Measurements from ENCODE around the gene WSB1. TPM values are rescaled to one million over a fixed set of nuclear protein-coding genes. Genes with fewer than 3 reads are reported as not detected.

Gene WSB1
- total and polyA plus RNA-seq, 2 of the 8 experiments (the other 6 are each of a cell fraction or from before 2014, with no cell fraction given): 113 to 140 TPM

GRCh38 chr17:27357236-27357635 is 63.3 kb downstream of the WSB1 start:
- no peak overlapping the region for H3K4me2 ChIP-seq (ENCODE audit: insufficient read depth in 1 of 2, low read depth in 2 of 2, low read length in 2 of 2)
- no peaks in the 10 kb centered on the region for H3K27me3 ChIP-seq (replicated peaks in 1 of 4; ENCODE audit: control insufficient read depth in 3 of 4, extremely low read depth in 1 of 4, insufficient read depth in 3 of 4, low read length in 3 of 4)
- H4K91ac ChIP-seq (replicated peaks; ENCODE audit: insufficient read length, low read length): no peak overlapping the region
- no peak overlapping the region for H2BK15ac ChIP-seq (ENCODE audit: low read length)
- H2AFZ ChIP-seq (ENCODE audit: low read length): no peak overlapping the region
- no peak overlapping the region for H2BK120ac ChIP-seq (replicated peaks; ENCODE audit: low read depth, low read length)
- H3K56ac ChIP-seq (replicated peaks; ENCODE audit: insufficient read length, low read depth, low read length): no peak overlapping the region
- no peaks in the 10 kb centered on the region for H3K79me2 ChIP-seq (ENCODE audit: control insufficient read depth in 1 of 2, insufficient read depth in 2 of 2, low read length in 2 of 2)
- H4K8ac ChIP-seq (ENCODE audit: extremely low read depth, insufficient read depth, low read length): no peak overlapping the region
- CTCF ChIA-PET (ENCODE audit: partially characterized antibody): no interaction called here
- DNase-seq (ENCODE audit: low read depth in 1 of 2, low spot score in 2 of 2) (no peak), FAIRE-seq (no peak)
- no peak overlapping the region for H3K27ac ChIP-seq (ENCODE audit: low read depth, low read length)
- no peak overlapping the region for H3K9ac ChIP-seq (replicated peaks in 1 of 4; ENCODE audit: extremely low read depth in 1 of 4, low read depth in 3 of 4, low read length in 3 of 4)
- no peak overlapping the region for H3K23ac ChIP-seq (ENCODE audit: insufficient read length)
- no peak overlapping the region for H4K5ac ChIP-seq (ENCODE audit: insufficient read length, low read depth, low read length)
- H3K23me2 ChIP-seq (ENCODE audit: low read depth, low read length): peaks cover 3% of the 10 kb centered on the region; the same call in 1 of the 2 replicates
- no peaks in the 10 kb centered on the region for H3K9me3 ChIP-seq (ENCODE audit: insufficient read depth in 2 of 2, low read depth in 1 of 2, low read length in 1 of 2)
- H2AK5ac ChIP-seq (ENCODE audit: low read depth, low read length): no peak overlapping the region
- H3K4me1 ChIP-seq (replicated peaks in 1 of 4; ENCODE audit: control insufficient read depth in 3 of 4, insufficient read depth in 4 of 4, low read length in 3 of 4): peaks cover 0 to 7% (median 2%) of the 10 kb centered on the region in 4 experiments; a peak in 1 of 7 replicates
- no peaks in the 10 kb centered on the region for H4K20me1 ChIP-seq (replicated peaks in 1 of 2; ENCODE audit: control insufficient read depth in 1 of 2, insufficient read depth in 2 of 2, low read length in 2 of 2)
- peaks cover 2% of the 10 kb centered on the region; the same call in 1 of the 2 replicates for H3K79me1 ChIP-seq (ENCODE audit: low read depth, low read length)
- H2BK5ac ChIP-seq (ENCODE audit: low read depth, low read length): no peak overlapping the region
- H3K4me3 ChIP-seq (ENCODE audit: extremely low read depth in 1 of 4, insufficient read depth in 2 of 4, low read depth in 3 of 4, low read length in 4 of 4): no peak overlapping the region
- no peak overlapping the region for H2BK12ac ChIP-seq (ENCODE audit: low read depth, low read length)
- TF ChIP-seq EGR1 (IDR thresholded peaks at IDR 0.05; ENCODE audit: borderline replicate concordance, low read depth, low read length) (no peak), BCL11A (IDR thresholded peaks at IDR 0.05; ENCODE audit: low read depth in 2 of 2, low read length in 2 of 2) (no peak), NRF1 (IDR thresholded peaks at IDR 0.05; ENCODE audit: low read depth, low read length) (no peak), RBBP5 (IDR thresholded peaks at IDR 0.05; ENCODE audit: borderline replicate concordance, low read depth, low read length) (no peak), SIX5 (IDR thresholded peaks at IDR 0.05; ENCODE audit: low read depth, low read length) (no peak)
- POLR2A ChIA-PET (ENCODE audit: partially characterized antibody): no interaction called here
- no peak overlapping the region for H3K18ac ChIP-seq (ENCODE audit: extremely low read depth, low read length)
- no peaks in the 10 kb centered on the region for H3K36me3 ChIP-seq (ENCODE audit: control insufficient read depth in 2 of 4, insufficient read depth in 4 of 4, low read length in 3 of 4)
- 92% methylated on average over 5 of the region's 5 CpGs; no CpG with 5 or more reads in 1 of the 2 experiments for WGBS, 2 experiments (ENCODE audit: extremely low coverage in 1 of 2, insufficient coverage in 1 of 2, insufficient read length in 1 of 2, insufficient replicate concordance in 2 of 2, low coverage in 1 of 2, low lambda C conversion rate in 2 of 2, missing lambda C conversion rate in 1 of 2)
- H3K4ac ChIP-seq (replicated peaks; ENCODE audit: insufficient read length, low read depth, low read length): no peak overlapping the region
- no peak overlapping the region for H2BK20ac ChIP-seq (ENCODE audit: low read length)
- H3K14ac ChIP-seq (ENCODE audit: insufficient read length): no peak overlapping the region

All from H1 (cell line).